HEK293 (cell line): ENCODE results near the gene CEP43.

Experiments used
- CTCF ChIA-PET: fragments of 350-600 bp; formaldehyde crosslinking; extraction: SDS; loops from one replicate; lab custom pipeline; 2021; ENCODE audit warnings: antibody characterized with exemption; lab: Yijun Ruan, JAX
- POLR2A ChIA-PET: fragments of 300-600 bp; formaldehyde crosslinking; extraction: SDS; loops from one replicate; lab custom pipeline; 2020; ENCODE audit warnings: antibody characterized with exemption, inconsistent platforms; lab: Yijun Ruan, JAX
- H3K27ac ChIP-seq: fragments of 200-500 bp; sonication (Bioruptor generic); 2 replicates; pipeline ENCODE4 v1.5.1; 2014; ENCODE audit warnings: low read depth, low read length, control low read depth, inconsistent platforms; ENCODE audit errors: extremely low read depth
- H3K36me3 ChIP-seq, 2 experiments: fragments of 200-500 bp in 1 of 2; sonication (Bioruptor generic) in 1 of 2; 1 replicate in 1 of 2; 2 replicates in 1 of 2; pipeline ENCODE4 v1.5.1; 2014 to 2017; ENCODE audit warnings: inconsistent platforms in 2 of 2, low read length in 2 of 2; ENCODE audit not compliant: control insufficient read depth in 2 of 2, insufficient read depth in 1 of 2
- H3K4me1 ChIP-seq: fragments of 200-500 bp; sonication (Bioruptor generic); 2 replicates; pipeline ENCODE4 v1.5.1; 2014; ENCODE audit warnings: mild to moderate bottlenecking, low read length, inconsistent platforms; ENCODE audit not compliant: control insufficient read depth, insufficient read depth
- H3K4me3 ChIP-seq: 2 replicates; pipeline ENCODE4 v1.5.1; 2011; ENCODE audit warnings: low read depth, mild to moderate bottlenecking, control low read depth, low read length, moderate library complexity
- H3K9me3 ChIP-seq: fragments of 200-500 bp; sonication (Bioruptor generic); 2 replicates; pipeline ENCODE4 v1.5.1; 2014; ENCODE audit warnings: low read depth, low read length, inconsistent platforms; ENCODE audit not compliant: control insufficient read depth, insufficient read depth
- BCL11A ChIP-seq: fragments of 450-650 bp; formaldehyde crosslinking; IDR thresholded peaks from 2 replicates; pipeline ENCODE4 v1.5.1; 2016; ENCODE audit warnings: low read depth, missing biosample characterization, missing genetic modification characterization
- ELK4 ChIP-seq: IDR thresholded peaks from 2 replicates; pipeline ENCODE4 v1.6.1; 2011; ENCODE audit warnings: mild to moderate bottlenecking, low read depth, low read length, borderline replicate concordance
- GLI4 ChIP-seq: fragments of 450-650 bp; formaldehyde crosslinking; IDR thresholded peaks from 2 replicates; pipeline ENCODE4 v1.5.1; 2016; ENCODE audit warnings: missing biosample characterization, missing genetic modification characterization
- PBX3 ChIP-seq: sonication (generic); formaldehyde crosslinking; IDR thresholded peaks from 2 replicates; pipeline ENCODE4 v1.8.1; 2022; ENCODE audit warnings: mild to moderate bottlenecking, moderate library complexity, missing genetic modification reagents
- REPIN1 ChIP-seq: fragments of 450-650 bp; formaldehyde crosslinking; IDR thresholded peaks from 2 replicates; pipeline ENCODE4 v1.5.1; 2017; ENCODE audit warnings: missing biosample characterization, missing genetic modification characterization, low read depth
- SP7 ChIP-seq: fragments of 450-650 bp; formaldehyde crosslinking; IDR thresholded peaks from 2 replicates; pipeline ENCODE4 v1.5.1; 2016; ENCODE audit warnings: missing biosample characterization, missing genetic modification characterization
- ZBTB20 ChIP-seq: fragments of 450-650 bp; formaldehyde crosslinking; IDR thresholded peaks from 2 replicates; pipeline ENCODE4 v1.5.1; 2016; ENCODE audit warnings: missing biosample characterization, missing genetic modification characterization
- ZBTB26 ChIP-seq: fragments of 450-650 bp; formaldehyde crosslinking; optimal IDR thresholded peaks from 2 replicates; pipeline ENCODE3; 2016; ENCODE audit warnings: missing biosample characterization, mild to moderate bottlenecking, missing genetic modification characterization
- ZBTB8A ChIP-seq: fragments of 450-650 bp; formaldehyde crosslinking; IDR thresholded peaks from 2 replicates; pipeline ENCODE4 v1.5.1; 2016; ENCODE audit warnings: missing biosample characterization, missing genetic modification characterization
- ZFP41 ChIP-seq: fragments of 450-650 bp; formaldehyde crosslinking; IDR thresholded peaks from 2 replicates; pipeline ENCODE4 v1.5.1; 2016; ENCODE audit warnings: missing biosample characterization, missing genetic modification characterization, borderline replicate concordance
- ZIC2 ChIP-seq: fragments of 450-650 bp; formaldehyde crosslinking; IDR thresholded peaks from 2 replicates; pipeline ENCODE4 v1.5.1; 2016; ENCODE audit warnings: missing biosample characterization, missing genetic modification characterization
- ZNF10 ChIP-seq: fragments of 450-650 bp; formaldehyde crosslinking; IDR thresholded peaks from 2 replicates; pipeline ENCODE4 v1.5.1; 2017; ENCODE audit warnings: missing biosample characterization, missing genetic modification characterization
- ZNF148 ChIP-seq: fragments of 450-650 bp; formaldehyde crosslinking; IDR thresholded peaks from 2 replicates; pipeline ENCODE4 v1.5.0; 2017; ENCODE audit warnings: missing biosample characterization, missing genetic modification characterization, borderline replicate concordance
- ZNF175 ChIP-seq: fragments of 450-650 bp; formaldehyde crosslinking; IDR thresholded peaks from 2 replicates; pipeline ENCODE4 v1.5.1; 2016; ENCODE audit warnings: missing biosample characterization, missing genetic modification characterization
- ZNF266 ChIP-seq: fragments of 450-650 bp; formaldehyde crosslinking; IDR thresholded peaks from 2 replicates; pipeline ENCODE4 v1.5.1; 2016; ENCODE audit warnings: missing biosample characterization, missing genetic modification characterization, low read depth
- ZNF311 ChIP-seq: fragments of 450-650 bp; formaldehyde crosslinking; IDR thresholded peaks from 2 replicates; pipeline ENCODE4 v1.5.1; 2017; ENCODE audit warnings: missing biosample characterization, missing genetic modification characterization, borderline replicate concordance
- ZNF324 ChIP-seq: fragments of 450-650 bp; formaldehyde crosslinking; IDR thresholded peaks from 2 replicates; pipeline ENCODE4 v1.5.1; 2016; ENCODE audit warnings: missing biosample characterization, missing genetic modification characterization
- ZNF514 ChIP-seq: fragments of 450-650 bp; formaldehyde crosslinking; IDR thresholded peaks from 2 replicates; pipeline ENCODE4 v1.5.1; 2016; ENCODE audit warnings: missing biosample characterization, missing genetic modification characterization
- ZNF518A ChIP-seq: fragments of 450-650 bp; formaldehyde crosslinking; conservative IDR thresholded peaks from 2 replicates; pipeline ENCODE4 v1.5.1; 2016; ENCODE audit warnings: low read depth, missing biosample characterization, missing genetic modification characterization
- ZNF558 ChIP-seq: fragments of 450-650 bp; formaldehyde crosslinking; IDR thresholded peaks from 2 replicates; pipeline ENCODE4 v1.5.1; 2016; ENCODE audit warnings: missing biosample characterization, missing genetic modification characterization
- ZNF645 ChIP-seq: fragments of 450-650 bp; formaldehyde crosslinking; IDR thresholded peaks from 2 replicates; pipeline ENCODE4; 2016; ENCODE audit warnings: missing biosample characterization, missing genetic modification characterization
- ZNF658 ChIP-seq: fragments of 450-650 bp; formaldehyde crosslinking; IDR thresholded peaks from 2 replicates; pipeline ENCODE4; 2016; ENCODE audit warnings: missing biosample characterization, missing genetic modification characterization
- ZNF707 ChIP-seq: fragments of 450-650 bp; formaldehyde crosslinking; IDR thresholded peaks from 2 replicates; pipeline ENCODE4 v1.5.1; 2016; ENCODE audit warnings: missing biosample characterization, missing genetic modification characterization
- ZNF76 ChIP-seq: fragments of 450-650 bp; formaldehyde crosslinking; IDR thresholded peaks from 2 replicates; pipeline ENCODE4; 2016; ENCODE audit warnings: low read depth, missing biosample characterization, missing genetic modification characterization, borderline replicate concordance
- ZXDB ChIP-seq: fragments of 450-650 bp; formaldehyde crosslinking; IDR thresholded peaks from 2 replicates; pipeline ENCODE4 v1.5.1; 2016; ENCODE audit warnings: missing biosample characterization, missing genetic modification characterization

Gene CEP43

GRCh38 chr6:166957087-166957804 lies 42.0 kb upstream of the CEP43 start:
- Histone ChIP-seq H3K9me3 (no peaks in the 10 kb centered on the region), H3K36me3 (peaks cover 0 to 2% of the 10 kb centered on the region in 2 experiments; a peak in 1 of 3 replicates), H3K27ac (peak overlapping the region; percentile 52; the same call in 1 of the 2 replicates), H3K4me3 (peak overlapping the region; percentile 87), H3K4me1 (peaks cover 6% of the 10 kb centered on the region; the same call in 1 of the 2 replicates)
- ChIA-PET POLR2A (interaction anchor here (0.6 to 1.7 kb wide), 10 partner anchors 11 to 185 kb away, joined by 3 to 18 read pairs (median 3); partner anchors contain the start of gene CEP43), CTCF (interaction anchor here (0.5 to 1.7 kb wide), 7 partner anchors 32 to 232 kb away, joined by 3 to 6 read pairs (median 3); no protein-coding TSS in a partner anchor)
- TF ChIP-seq ZBTB8A (no peak), ZXDB (tag by site-specific recombination) (peak; percentile 65), ZNF658 (tag by site-specific recombination) (no peak), GLI4 (tag by site-specific recombination) (no peak), ZNF148 (tag by site-specific recombination) (no peak), ZNF266 (no peak), ZBTB20 (tag by site-specific recombination) (peak; percentile 84), ELK4 (no peak), ZIC2 (tag by site-specific recombination) (peak; percentile 62), ZNF645 (tag by site-specific recombination) (no peak), ZNF175 (tag by site-specific recombination) (no peak), BCL11A (tag by site-specific recombination) (no peak), ZNF311 (tag by site-specific recombination) (no peak), ZNF514 (no peak), REPIN1 (no peak), ZFP41 (tag by site-specific recombination) (no peak), ZNF76 (tag by site-specific recombination) (no peak), PBX3 (no peak), ZNF558 (tag by site-specific recombination) (no peak), SP7 (tag by site-specific recombination) (0 out of 2 replicates have a peak, but pooled peaks have one; percentile 10), ZNF324 (tag by site-specific recombination) (no peak), ZNF10 (tag by site-specific recombination) (no peak), ZNF707 (tag by site-specific recombination) (no peak), ZBTB26 (tag by site-specific recombination) (no peak), ZNF518A (no peak)
